ENCODE measurements around the gene CXCL3.

GRCh38 chr4:74030285-74030684 is 8.2 kb downstream of the CXCL3 start:
- no peak for TF ChIP-seq POLR2A (IDR thresholded peaks at IDR 0.05; ENCODE audit: low read length)
- TF ChIP-seq POLR2AphosphoS2 (conservative IDR thresholded peaks at IDR 0.05; ENCODE audit: low read length), result no peak
